HUES6 (cell line): ENCODE measurements around the gene INTS1.

Experiments
- H3K27ac ChIP-seq: 2 replicates; pipeline ENCODE4 v1.7.0; 2013; ENCODE audit warnings: low read depth, mild to moderate bottlenecking, low read length, inconsistent platforms
- H3K27me3 ChIP-seq: 2 replicates; pipeline ENCODE4 v1.6.1; 2013; ENCODE audit warnings: low read length; ENCODE audit not compliant: control insufficient read depth, insufficient read depth
- H3K36me3 ChIP-seq: 2 replicates; pipeline ENCODE4 v1.6.1; 2013; ENCODE audit warnings: low read length; ENCODE audit not compliant: control insufficient read depth, insufficient read depth
- H3K4me1 ChIP-seq: 2 replicates; pipeline ENCODE4 v1.6.1; 2013; ENCODE audit warnings: low read length; ENCODE audit not compliant: control insufficient read depth, insufficient read depth
- H3K4me3 ChIP-seq: 2 replicates; pipeline ENCODE4 v1.5.1; 2013; ENCODE audit warnings: low read depth, low read length
- H3K9ac ChIP-seq: one replicate; pipeline ENCODE4 v1.6.1; 2013; ENCODE audit warnings: mild to moderate bottlenecking, low read length
- H3K9me3 ChIP-seq: 2 replicates; pipeline ENCODE4 v1.6.1; 2013; ENCODE audit warnings: low read depth, low read length; ENCODE audit not compliant: control insufficient read depth, insufficient read depth

INTS1 gene

GRCh38 chr7:1493129-1493528 is 11.1 kb downstream of the INTS1 start:
- no peak overlapping the region for H3K4me3 ChIP-seq
- no peaks in the 10 kb centered on the region for H3K4me1 ChIP-seq
- no peak overlapping the region for H3K9ac ChIP-seq
- no peaks in the 10 kb centered on the region for H3K9me3 ChIP-seq
- no peaks in the 10 kb centered on the region for H3K27me3 ChIP-seq
- H3K36me3 ChIP-seq = peaks cover 91% of the 10 kb centered on the region
- H3K27ac ChIP-seq = no peak overlapping the region

- Histone ChIP-seq H3K27me3 (no peaks in the 10 kb centered on the region), H3K36me3 (peaks cover 91% of the 10 kb centered on the region), H3K4me3 (no peak overlapping the region), H3K9ac (no peak overlapping the region), H3K27ac (no peak overlapping the region), H3K4me1 (no peaks in the 10 kb centered on the region), H3K9me3 (no peaks in the 10 kb centered on the region)
Measured at GRCh38 chr7:1492640-1493039, 11.5 kb downstream of the INTS1 start.

GRCh38 chr7:1492221-1492620 is 12.0 kb downstream of the INTS1 start:
- Histone ChIP-seq H3K36me3 (peaks cover 91% of the 10 kb centered on the region), H3K4me1 (no peaks in the 10 kb centered on the region), H3K9ac (no peak overlapping the region), H3K9me3 (no peaks in the 10 kb centered on the region), H3K4me3 (no peak overlapping the region), H3K27me3 (no peaks in the 10 kb centered on the region), H3K27ac (no peak overlapping the region)

- H3K36me3 ChIP-seq = peaks cover 91% of the 10 kb centered on the region
Measured at GRCh38 chr7:1490837-1491236, 13.4 kb downstream of the INTS1 start.

GRCh38 chr7:1489336-1489735 is 14.9 kb downstream of the INTS1 start:
- H3K4me3 ChIP-seq = no peak overlapping the region
- no peaks in the 10 kb centered on the region for H3K27me3 ChIP-seq
- no peaks in the 10 kb centered on the region for H3K9me3 ChIP-seq
- H3K36me3 ChIP-seq = peaks cover 93% of the 10 kb centered on the region
- no peaks in the 10 kb centered on the region for H3K4me1 ChIP-seq
- no peak overlapping the region for H3K27ac ChIP-seq
- no peak overlapping the region for H3K9ac ChIP-seq

More at GRCh38 chr7:1490837-1491236, 13.4 kb downstream of the INTS1 start:
- H3K9me3 ChIP-seq = no peaks in the 10 kb centered on the region
- H3K27me3 ChIP-seq = no peaks in the 10 kb centered on the region
- H3K27ac ChIP-seq = no peak overlapping the region
- H3K4me3 ChIP-seq = no peak overlapping the region
- no peak overlapping the region for H3K9ac ChIP-seq
- H3K4me1 ChIP-seq = no peaks in the 10 kb centered on the region

- Histone ChIP-seq H3K9ac (no peak overlapping the region), H3K27ac (no peak overlapping the region), H3K36me3 (peaks cover 93% of the 10 kb centered on the region), H3K4me3 (no peak overlapping the region), H3K4me1 (no peaks in the 10 kb centered on the region), H3K27me3 (no peaks in the 10 kb centered on the region), H3K9me3 (no peaks in the 10 kb centered on the region)
Measured at GRCh38 chr7:1488016-1488415, 16.2 kb downstream of the INTS1 start.

- H3K9me3 ChIP-seq = no peaks in the 10 kb centered on the region
- no peaks in the 10 kb centered on the region for H3K27me3 ChIP-seq
- no peak overlapping the region for H3K9ac ChIP-seq
- no peak overlapping the region for H3K27ac ChIP-seq
- no peaks in the 10 kb centered on the region for H3K4me1 ChIP-seq
- peaks cover 98% of the 10 kb centered on the region for H3K36me3 ChIP-seq
- H3K4me3 ChIP-seq = no peak overlapping the region
Measured at GRCh38 chr7:1487466-1487865, 16.7 kb downstream of the INTS1 start.

- no peaks in the 10 kb centered on the region for H3K27me3 ChIP-seq
- H3K36me3 ChIP-seq = peaks cover 97% of the 10 kb centered on the region
Measured at GRCh38 chr7:1486571-1486970, 17.6 kb downstream of the INTS1 start.

GRCh38 chr7:1485156-1485555 is 19.0 kb downstream of the INTS1 start:
- Histone ChIP-seq H3K9me3 (no peaks in the 10 kb centered on the region), H3K9ac (no peak overlapping the region), H3K27ac (no peak overlapping the region), H3K36me3 (peaks cover 94% of the 10 kb centered on the region), H3K4me1 (no peaks in the 10 kb centered on the region), H3K4me3 (no peak overlapping the region), H3K27me3 (no peaks in the 10 kb centered on the region)

More at GRCh38 chr7:1486571-1486970, 17.6 kb downstream of the INTS1 start:
- H3K4me3 ChIP-seq = no peak overlapping the region
- no peak overlapping the region for H3K27ac ChIP-seq
- no peaks in the 10 kb centered on the region for H3K9me3 ChIP-seq
- no peaks in the 10 kb centered on the region for H3K4me1 ChIP-seq
- no peak overlapping the region for H3K9ac ChIP-seq

- H3K4me1 ChIP-seq = no peaks in the 10 kb centered on the region
- H3K9me3 ChIP-seq = no peaks in the 10 kb centered on the region
- peaks cover 94% of the 10 kb centered on the region for H3K36me3 ChIP-seq
- no peak overlapping the region for H3K4me3 ChIP-seq
- H3K27ac ChIP-seq = no peak overlapping the region
- H3K27me3 ChIP-seq = no peaks in the 10 kb centered on the region
- H3K9ac ChIP-seq = no peak overlapping the region
Measured at GRCh38 chr7:1484569-1484968, 19.6 kb downstream of the INTS1 start.

GRCh38 chr7:1483536-1484505 is 20.4 kb downstream of the INTS1 start:
- Histone ChIP-seq H3K9ac (no peak overlapping the region), H3K9me3 (no peaks in the 10 kb centered on the region), H3K4me1 (no peaks in the 10 kb centered on the region), H3K36me3 (peaks cover 94% of the 10 kb centered on the region), H3K27me3 (no peaks in the 10 kb centered on the region), H3K27ac (no peak overlapping the region), H3K4me3 (no peak overlapping the region)
